Measurements from ENCODE around the gene CDH23.

CDH23 gene

GRCh38 chr10:71388583-71389310, 8.0 kb upstream of the CDH23 start:
- H3K27me3 ChIP-seq (ENCODE audit: control insufficient read depth, low read length) = peaks cover 18% of the 10 kb centered on the region
- no peaks in the 10 kb centered on the region for H3K9me2 ChIP-seq (replicated peaks; ENCODE audit: control insufficient read depth, low read length)
- no peak overlapping the region for H3K27ac ChIP-seq (ENCODE audit: low read depth, low read length)
- no peaks in the 10 kb centered on the region for H3F3A ChIP-seq (ENCODE audit: control insufficient read depth, insufficient read depth)
- no peaks in the 10 kb centered on the region for H3K36me3 ChIP-seq (ENCODE audit: control insufficient read depth, low read length)
- no peaks in the 10 kb centered on the region for H3K4me1 ChIP-seq (ENCODE audit: control insufficient read depth, low read length)
- no peak overlapping the region for H3K4me3 ChIP-seq (ENCODE audit: low read length)
- no peaks in the 10 kb centered on the region for H3K9me3 ChIP-seq (ENCODE audit: control insufficient read depth, insufficient read depth, low read length)
- H4K20me1 ChIP-seq (ENCODE audit: control insufficient read depth, insufficient read depth, low read depth, low read length) = no peaks in the 10 kb centered on the region
- no peak for TF ChIP-seq EZH2phosphoT487 (IDR thresholded peaks at IDR 0.05; ENCODE audit: borderline replicate concordance, low read length)
- TF ChIP-seq, protein P1, sequence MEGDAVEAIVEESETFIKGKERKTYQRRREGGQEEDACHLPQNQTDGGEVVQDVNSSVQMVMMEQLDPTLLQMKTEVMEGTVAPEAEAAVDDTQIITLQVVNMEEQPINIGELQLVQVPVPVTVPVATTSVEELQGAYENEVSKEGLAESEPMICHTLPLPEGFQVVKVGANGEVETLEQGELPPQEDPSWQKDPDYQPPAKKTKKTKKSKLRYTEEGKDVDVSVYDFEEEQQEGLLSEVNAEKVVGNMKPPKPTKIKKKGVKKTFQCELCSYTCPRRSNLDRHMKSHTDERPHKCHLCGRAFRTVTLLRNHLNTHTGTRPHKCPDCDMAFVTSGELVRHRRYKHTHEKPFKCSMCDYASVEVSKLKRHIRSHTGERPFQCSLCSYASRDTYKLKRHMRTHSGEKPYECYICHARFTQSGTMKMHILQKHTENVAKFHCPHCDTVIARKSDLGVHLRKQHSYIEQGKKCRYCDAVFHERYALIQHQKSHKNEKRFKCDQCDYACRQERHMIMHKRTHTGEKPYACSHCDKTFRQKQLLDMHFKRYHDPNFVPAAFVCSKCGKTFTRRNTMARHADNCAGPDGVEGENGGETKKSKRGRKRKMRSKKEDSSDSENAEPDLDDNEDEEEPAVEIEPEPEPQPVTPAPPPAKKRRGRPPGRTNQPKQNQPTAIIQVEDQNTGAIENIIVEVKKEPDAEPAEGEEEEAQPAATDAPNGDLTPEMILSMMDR (IDR thresholded peaks at IDR 0.05; ENCODE audit: low read depth, low read length, poor library complexity, severe bottlenecking) = no peak
- no peaks in the 10 kb centered on the region for H3K79me2 ChIP-seq (ENCODE audit: control insufficient read depth, low read length)
- H3K4me2 ChIP-seq (ENCODE audit: low read length) = no peak overlapping the region

- Histone ChIP-seq H3K27ac (ENCODE audit: low read depth, low read length) (no peak overlapping the region), H3K4me3 (ENCODE audit: low read length) (no peak overlapping the region), H3K9me2 (replicated peaks; ENCODE audit: control insufficient read depth, low read length) (no peaks in the 10 kb centered on the region), H4K20me1 (ENCODE audit: control insufficient read depth, insufficient read depth, low read depth, low read length) (no peaks in the 10 kb centered on the region), H3K27me3 (ENCODE audit: control insufficient read depth, low read length) (peaks cover 18% of the 10 kb centered on the region), H3K36me3 (ENCODE audit: control insufficient read depth, low read length) (no peaks in the 10 kb centered on the region), H3K4me2 (ENCODE audit: low read length) (no peak overlapping the region), H3K9me3 (ENCODE audit: control insufficient read depth, insufficient read depth, low read length) (no peaks in the 10 kb centered on the region), H3K79me2 (ENCODE audit: control insufficient read depth, low read length) (no peaks in the 10 kb centered on the region), H3F3A (ENCODE audit: control insufficient read depth, insufficient read depth) (no peaks in the 10 kb centered on the region), H3K4me1 (ENCODE audit: control insufficient read depth, low read length) (no peaks in the 10 kb centered on the region)
- TF ChIP-seq, protein P1 (IDR thresholded peaks at IDR 0.05; ENCODE audit: low read depth, low read length, poor library complexity, severe bottlenecking) = no peak
- no peak for TF ChIP-seq EZH2phosphoT487 (IDR thresholded peaks at IDR 0.05; ENCODE audit: borderline replicate concordance, low read length)
These were observed 6.8 kb upstream of the CDH23 start for GRCh38 chr10:71389768-71390460.

DNA sequence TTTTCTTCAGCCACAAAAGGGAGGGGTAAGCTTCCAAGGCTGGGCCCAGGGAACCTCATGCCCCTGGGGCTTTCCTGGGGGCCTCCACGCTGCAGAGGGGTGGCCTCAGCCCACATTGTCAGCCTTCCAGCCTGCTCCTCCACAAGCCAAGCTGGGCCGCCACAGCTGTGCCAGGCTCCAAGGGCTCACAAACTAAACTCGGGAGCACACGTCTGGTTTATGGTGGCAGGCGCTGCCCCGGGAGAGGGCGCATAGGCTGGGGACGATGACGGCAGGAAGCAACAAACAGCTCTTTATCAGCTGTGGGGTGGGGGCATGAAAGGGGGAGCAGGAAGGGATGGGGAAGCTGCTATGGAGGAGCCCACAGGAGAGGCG, 6.3 kb upstream of the CDH23 start:
- Histone ChIP-seq H3K4me1 (ENCODE audit: control insufficient read depth, low read length) (no peaks in the 10 kb centered on the region), H3K27ac (ENCODE audit: low read depth, low read length) (no peak overlapping the region), H3K27me3 (ENCODE audit: control insufficient read depth, low read length) (peaks cover 18% of the 10 kb centered on the region), H4K20me1 (ENCODE audit: control insufficient read depth, insufficient read depth, low read depth, low read length) (no peaks in the 10 kb centered on the region), H3K9me2 (replicated peaks; ENCODE audit: control insufficient read depth, low read length) (no peaks in the 10 kb centered on the region), H3K36me3 (ENCODE audit: control insufficient read depth, low read length) (no peaks in the 10 kb centered on the region), H3K4me3 (ENCODE audit: low read length) (no peak overlapping the region), H3K4me2 (ENCODE audit: low read length) (no peak overlapping the region), H3K9me3 (ENCODE audit: control insufficient read depth, insufficient read depth, low read length) (no peaks in the 10 kb centered on the region), H3F3A (ENCODE audit: control insufficient read depth, insufficient read depth) (no peaks in the 10 kb centered on the region), H3K79me2 (ENCODE audit: control insufficient read depth, low read length) (no peaks in the 10 kb centered on the region)
- TF ChIP-seq, protein P1 (IDR thresholded peaks at IDR 0.05; ENCODE audit: low read depth, low read length, poor library complexity, severe bottlenecking) = no peak
- no peak for TF ChIP-seq EZH2phosphoT487 (IDR thresholded peaks at IDR 0.05; ENCODE audit: borderline replicate concordance, low read length)
